H9 (cell line): Measurements from ENCODE around the gene CHN1. TPM values are rescaled to one million over a fixed set of nuclear protein-coding genes. Genes with fewer than 3 reads are reported as not detected.

ENCODE experiments used
- DNase-seq: peaks from one replicate; pipeline ENCODE4 v3.0.0-alpha.2; 2017
- H2AFZ ChIP-seq: one replicate; pipeline ENCODE4 v1.6.1; 2013; ENCODE audit warnings: mild to moderate bottlenecking, low read length, control low read depth, moderate library complexity
- H2AK5ac ChIP-seq: 2 replicates; pipeline ENCODE4 v1.6.1; 2013; ENCODE audit warnings: low read length, control low read depth, mixed read lengths; ENCODE audit not compliant: insufficient read length
- H2BK120ac ChIP-seq: one replicate; pipeline ENCODE4 v1.6.1; 2013; ENCODE audit warnings: low read depth, mild to moderate bottlenecking, low read length, control low read depth, inconsistent platforms; ENCODE audit not compliant: poor library complexity, severe bottlenecking
- H2BK12ac ChIP-seq: 2 replicates; pipeline ENCODE4 v1.6.1; 2013; ENCODE audit warnings: low read length, control low read depth, mixed read lengths, low read depth; ENCODE audit not compliant: insufficient read length
- H2BK15ac ChIP-seq: 2 replicates; pipeline ENCODE4 v1.6.1; 2013; ENCODE audit warnings: low read depth, low read length, control low read depth
- H2BK20ac ChIP-seq: one replicate; pipeline ENCODE4 v1.6.1; 2013; ENCODE audit warnings: low read depth, mild to moderate bottlenecking, low read length, control low read depth, inconsistent platforms; ENCODE audit not compliant: poor library complexity, severe bottlenecking
- H2BK5ac ChIP-seq: 2 replicates; pipeline ENCODE4 v1.6.1; 2013; ENCODE audit warnings: low read length, control low read depth, mixed read lengths; ENCODE audit not compliant: insufficient read length
- H3K14ac ChIP-seq: 2 replicates; pipeline ENCODE4 v1.6.1; 2013; ENCODE audit warnings: low read length, control low read depth; ENCODE audit not compliant: insufficient read depth
- H3K18ac ChIP-seq: 2 replicates; pipeline ENCODE4 v1.6.1; 2013; ENCODE audit warnings: low read depth, mild to moderate bottlenecking, mixed read lengths, low read length, control low read depth; ENCODE audit not compliant: insufficient read length
- H3K23ac ChIP-seq: 2 replicates; pipeline ENCODE4 v1.6.1; 2013; ENCODE audit warnings: low read length, control low read depth, mixed read lengths, low read depth; ENCODE audit not compliant: insufficient read length
- H3K23me2 ChIP-seq: 2 replicates; pipeline ENCODE4 v1.6.1; 2013; ENCODE audit warnings: low read depth, mild to moderate bottlenecking, mixed read lengths, low read length, control low read depth; ENCODE audit not compliant: insufficient read length, poor library complexity, severe bottlenecking
- H3K27ac ChIP-seq: 2 replicates; pipeline ENCODE4 v1.5.1; 2013; ENCODE audit warnings: low read length, control low read depth, mixed read lengths, low read depth; ENCODE audit not compliant: insufficient read length
- H3K27me3 ChIP-seq: 2 replicates; pipeline ENCODE4 v1.6.1; 2013; ENCODE audit warnings: low read length, control low read depth, inconsistent platforms; ENCODE audit not compliant: insufficient read depth
- H3K4ac ChIP-seq: 2 replicates; pipeline ENCODE4 v1.6.1; 2013; ENCODE audit warnings: low read depth, mild to moderate bottlenecking, control low read depth, inconsistent platforms, low read length, moderate library complexity
- H3K4me1 ChIP-seq: 2 replicates; pipeline ENCODE4 v1.6.1; 2013; ENCODE audit warnings: low read length, control low read depth, inconsistent platforms; ENCODE audit not compliant: insufficient read depth
- H3K4me2 ChIP-seq: 2 replicates; pipeline ENCODE4 v1.6.1; 2013; ENCODE audit warnings: low read length, control low read depth, mixed read lengths; ENCODE audit not compliant: insufficient read length, insufficient read depth
- H3K56ac ChIP-seq: 2 replicates; pipeline ENCODE4 v1.6.1; 2013; ENCODE audit warnings: low read depth, mild to moderate bottlenecking, mixed read lengths, low read length, control low read depth; ENCODE audit not compliant: insufficient read length
- H3K79me1 ChIP-seq: 2 replicates; pipeline ENCODE4 v1.6.1; 2013; ENCODE audit warnings: low read depth, mild to moderate bottlenecking, moderate library complexity, low read length, control low read depth, inconsistent platforms; ENCODE audit not compliant: insufficient read depth, poor library complexity, severe bottlenecking
- H3K79me2 ChIP-seq: 2 replicates; pipeline ENCODE4 v1.6.1; 2013; ENCODE audit warnings: low read length, control low read depth, inconsistent platforms; ENCODE audit not compliant: insufficient read depth
- H3K9ac ChIP-seq: 2 replicates; pipeline ENCODE4 v1.6.1; 2013; ENCODE audit warnings: low read length, control low read depth, mixed read lengths; ENCODE audit not compliant: insufficient read length; ENCODE audit errors: extremely low read depth
- H3K9me3 ChIP-seq: one replicate; pipeline ENCODE4 v1.6.1; 2013; ENCODE audit warnings: low read depth, low read length, inconsistent platforms; ENCODE audit not compliant: control insufficient read depth
- H3T11ph ChIP-seq: one replicate; pipeline ENCODE4 v1.6.1; 2013; ENCODE audit warnings: mild to moderate bottlenecking, low read length, control low read depth, inconsistent platforms
- H4K20me1 ChIP-seq: one replicate; pipeline ENCODE4 v1.6.1; 2013; ENCODE audit not compliant: control insufficient read depth, insufficient read length, insufficient read depth
- H4K5ac ChIP-seq: 2 replicates; pipeline ENCODE4 v1.6.1; 2013; ENCODE audit warnings: low read depth, mild to moderate bottlenecking, mixed read lengths, low read length, control low read depth; ENCODE audit not compliant: insufficient read length
- H4K8ac ChIP-seq: replicated peaks from 2 replicates; pipeline ENCODE4 v1.6.1; 2013; ENCODE audit warnings: low read length, control low read depth, mixed read lengths, low read depth; ENCODE audit not compliant: insufficient read length
- H4K91ac ChIP-seq: 2 replicates; pipeline ENCODE4 v1.6.1; 2013; ENCODE audit warnings: low read depth, mild to moderate bottlenecking, moderate library complexity, mixed read lengths, low read length, control low read depth; ENCODE audit not compliant: insufficient read length
- H3K27ac Mint-ChIP-seq, 3 experiments: 2 replicates in 2 of 3; 3 replicates in 1 of 3; pipeline ENCODE4 v1.8.0; 2020 to 2021; ENCODE audit warnings: mixed read lengths in 3 of 3, mild to moderate bottlenecking in 1 of 3, moderate library complexity in 1 of 3
- H3K27me3 Mint-ChIP-seq: 2 replicates; pipeline ENCODE4 v1.8.0; 2021; ENCODE audit warnings: low read depth, mild to moderate bottlenecking, moderate library complexity, mixed read lengths
- H3K36me3 Mint-ChIP-seq, 3 experiments: 2 replicates in 2 of 3; 3 replicates in 1 of 3; pipeline ENCODE4 v1.8.0; 2020 to 2021; ENCODE audit warnings: low read depth in 3 of 3, mixed read lengths in 3 of 3; ENCODE audit not compliant: insufficient read depth in 1 of 3
- H3K4me1 Mint-ChIP-seq, 2 experiments: 2 replicates each; pipeline ENCODE4 v1.8.0; 2020; ENCODE audit warnings: mixed read lengths in 2 of 2
- H3K4me3 Mint-ChIP-seq, 2 experiments: 2 replicates in 1 of 2; 3 replicates in 1 of 2; pipeline ENCODE4 v1.8.0; 2020 to 2021; ENCODE audit warnings: mild to moderate bottlenecking in 2 of 2, mixed read lengths in 2 of 2, moderate library complexity in 1 of 2
- H3K9me3 Mint-ChIP-seq, 2 experiments: 2 replicates in 1 of 2; 3 replicates in 1 of 2; pipeline ENCODE4 v1.8.0; 2020; ENCODE audit warnings: mild to moderate bottlenecking in 2 of 2, mixed read lengths in 2 of 2, moderate library complexity in 1 of 2
- WGBS: extraction: QIAGEN DNeasy Blood & Tissue Kit; methylation state at CpG from one replicate; pipeline ENCODE4 v1.1.7; 2013; ENCODE audit warnings: missing lambda C conversion rate, low lambda C conversion rate, mixed read lengths; ENCODE audit not compliant: insufficient read length; ENCODE audit errors: extremely low coverage; 5-methylcytosine and 5-hydroxymethylcytosine counted together
- total RNA-seq: library from RNA; stranded (reverse); gene quantifications from 2 replicates; pipeline ENCODE4 v1.2.1, GENCODE V29; 2021
- TF ChIP-seq, protein P1 (sequence below): fragments of 200-600 bp; sonication (generic); conservative IDR thresholded peaks from 3 replicates; pipeline ENCODE4 v1.8.0; 2021; ENCODE audit warnings: antibody characterized with exemption, mild to moderate bottlenecking

The CHN1 gene
- total RNA-seq, 1 experiment from 2014 or later: 33.9 TPM

DNA sequence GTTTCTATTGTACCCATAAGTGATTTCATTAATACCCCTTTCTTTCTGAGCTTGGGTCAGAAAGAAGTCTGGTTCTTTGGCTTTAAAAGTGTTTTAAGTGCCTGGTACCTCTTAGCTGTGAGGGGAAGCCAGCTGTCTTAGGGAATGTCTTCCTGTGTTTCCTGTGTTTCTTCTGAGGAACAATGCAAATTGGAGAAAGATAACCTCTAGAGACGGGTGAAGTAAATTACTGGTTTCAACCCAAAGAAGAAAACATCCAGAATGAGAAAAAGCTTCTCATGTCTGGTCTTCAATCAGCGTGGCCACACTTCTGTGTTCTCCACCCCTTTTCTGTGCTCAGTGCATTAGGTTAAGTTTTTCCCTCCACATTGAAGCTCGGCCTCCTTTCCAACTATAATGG, 10.2 kb upstream of the CHN1 start:
- H4K20me1 ChIP-seq: no peaks in the 10 kb centered on the region
- H3K27ac ChIP-seq: no peak overlapping the region
- H3K4me1 Mint-ChIP-seq: peaks cover 8% of the 10 kb centered on the region in 2 experiments
- H3K4ac ChIP-seq: no peak overlapping the region
- H3T11ph ChIP-seq: no peak overlapping the region
- TF ChIP-seq, protein P1, sequence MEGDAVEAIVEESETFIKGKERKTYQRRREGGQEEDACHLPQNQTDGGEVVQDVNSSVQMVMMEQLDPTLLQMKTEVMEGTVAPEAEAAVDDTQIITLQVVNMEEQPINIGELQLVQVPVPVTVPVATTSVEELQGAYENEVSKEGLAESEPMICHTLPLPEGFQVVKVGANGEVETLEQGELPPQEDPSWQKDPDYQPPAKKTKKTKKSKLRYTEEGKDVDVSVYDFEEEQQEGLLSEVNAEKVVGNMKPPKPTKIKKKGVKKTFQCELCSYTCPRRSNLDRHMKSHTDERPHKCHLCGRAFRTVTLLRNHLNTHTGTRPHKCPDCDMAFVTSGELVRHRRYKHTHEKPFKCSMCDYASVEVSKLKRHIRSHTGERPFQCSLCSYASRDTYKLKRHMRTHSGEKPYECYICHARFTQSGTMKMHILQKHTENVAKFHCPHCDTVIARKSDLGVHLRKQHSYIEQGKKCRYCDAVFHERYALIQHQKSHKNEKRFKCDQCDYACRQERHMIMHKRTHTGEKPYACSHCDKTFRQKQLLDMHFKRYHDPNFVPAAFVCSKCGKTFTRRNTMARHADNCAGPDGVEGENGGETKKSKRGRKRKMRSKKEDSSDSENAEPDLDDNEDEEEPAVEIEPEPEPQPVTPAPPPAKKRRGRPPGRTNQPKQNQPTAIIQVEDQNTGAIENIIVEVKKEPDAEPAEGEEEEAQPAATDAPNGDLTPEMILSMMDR: no peak
- H3K4me1 ChIP-seq: no peaks in the 10 kb centered on the region
- H4K91ac ChIP-seq: no peak overlapping the region
- no peak overlapping the region for H2BK15ac ChIP-seq
- no peak overlapping the region for H2BK5ac ChIP-seq
- H3K79me2 ChIP-seq: no peaks in the 10 kb centered on the region
- no CpG with 5 or more reads among the region's 3 CpGs for WGBS
- H2AFZ ChIP-seq: no peak overlapping the region
- H3K56ac ChIP-seq: no peak overlapping the region
- no peak overlapping the region for H3K23ac ChIP-seq
- H2AK5ac ChIP-seq: no peak overlapping the region
- no peak overlapping the region for H2BK20ac ChIP-seq
- H3K18ac ChIP-seq: no peak overlapping the region
- peaks cover 0 to 4% (median 3%) of the 10 kb centered on the region in 3 experiments; a peak in 1 of 7 replicates for H3K36me3 Mint-ChIP-seq
- H3K79me1 ChIP-seq: no peaks in the 10 kb centered on the region
- H2BK120ac ChIP-seq: no peak overlapping the region
- H3K14ac ChIP-seq: no peak overlapping the region
- H4K8ac ChIP-seq: no peak overlapping the region
- H3K4me3 Mint-ChIP-seq: no peak overlapping the region
- DNase-seq: no peak
- no peak overlapping the region for H3K27ac Mint-ChIP-seq
- H4K5ac ChIP-seq: no peak overlapping the region
- H3K23me2 ChIP-seq: no peaks in the 10 kb centered on the region
- no peak overlapping the region for H3K4me2 ChIP-seq
- no peaks in the 10 kb centered on the region for H3K9me3 ChIP-seq
- H3K27me3 ChIP-seq: no peaks in the 10 kb centered on the region
- no peak overlapping the region for H3K9ac ChIP-seq
- no peak overlapping the region for H2BK12ac ChIP-seq
- H3K9me3 Mint-ChIP-seq: peaks cover 0 to 6% of the 10 kb centered on the region in 2 experiments; a peak in 2 of 5 replicates
- H3K27me3 Mint-ChIP-seq: no peaks in the 10 kb centered on the region; the same call in 1 of the 2 replicates
